Lower leg skin (tissue), 3 donors: ENCODE results near the gene BOK.

ENCODE experiments used
- CTCF ChIP-seq, 3 donors: fragments of 450-650 bp; IDR thresholded peaks; one replicate each; pipeline ENCODE4 v1.5.1; 2016; ENCODE audit warnings: antibody characterized with exemption in 3 of 3, mild to moderate bottlenecking in 3 of 3, moderate library complexity in 2 of 3
- POLR2A ChIP-seq, 2 donors: fragments of 450-650 bp; IDR thresholded peaks; one replicate each; pipeline ENCODE4 v1.6.1; 2016 to 2017; ENCODE audit warnings: antibody characterized with exemption in 2 of 2, mild to moderate bottlenecking in 1 of 2, moderate library complexity in 1 of 2

- TF ChIP-seq CTCF (IDR thresholded peaks at IDR 0.05) (no peak), POLR2A (IDR thresholded peaks at IDR 0.05) (no peak)
These were observed 57.9 kb downstream of the BOK start for GRCh38 chr2:241616168-241617125.
